Erythroblast (primary cell): ENCODE results near the gene IL16.

Experiments used
- GATA1 ChIP-seq: IDR thresholded peaks from 2 replicates; pipeline ENCODE4 v1.6.1; 2011; ENCODE audit warnings: low read depth, mild to moderate bottlenecking, control low read depth, low read length, moderate library complexity
- POLR2A ChIP-seq: IDR thresholded peaks from 2 replicates; pipeline ENCODE4 v1.6.1; 2011; ENCODE audit warnings: mild to moderate bottlenecking, low read length

- TF ChIP-seq POLR2A = no peak
- TF ChIP-seq GATA1 = no peak
Observed at GRCh38 chr15:81332326-81332725, 135.6 kb downstream of the IL16 start.
